ENCODE results near the gene UBQLN3.

Gene UBQLN3

GRCh38 chr11:5507177-5507932 lies 2.4 kb downstream of the UBQLN3 start:
- TF ChIP-seq, protein P1, sequence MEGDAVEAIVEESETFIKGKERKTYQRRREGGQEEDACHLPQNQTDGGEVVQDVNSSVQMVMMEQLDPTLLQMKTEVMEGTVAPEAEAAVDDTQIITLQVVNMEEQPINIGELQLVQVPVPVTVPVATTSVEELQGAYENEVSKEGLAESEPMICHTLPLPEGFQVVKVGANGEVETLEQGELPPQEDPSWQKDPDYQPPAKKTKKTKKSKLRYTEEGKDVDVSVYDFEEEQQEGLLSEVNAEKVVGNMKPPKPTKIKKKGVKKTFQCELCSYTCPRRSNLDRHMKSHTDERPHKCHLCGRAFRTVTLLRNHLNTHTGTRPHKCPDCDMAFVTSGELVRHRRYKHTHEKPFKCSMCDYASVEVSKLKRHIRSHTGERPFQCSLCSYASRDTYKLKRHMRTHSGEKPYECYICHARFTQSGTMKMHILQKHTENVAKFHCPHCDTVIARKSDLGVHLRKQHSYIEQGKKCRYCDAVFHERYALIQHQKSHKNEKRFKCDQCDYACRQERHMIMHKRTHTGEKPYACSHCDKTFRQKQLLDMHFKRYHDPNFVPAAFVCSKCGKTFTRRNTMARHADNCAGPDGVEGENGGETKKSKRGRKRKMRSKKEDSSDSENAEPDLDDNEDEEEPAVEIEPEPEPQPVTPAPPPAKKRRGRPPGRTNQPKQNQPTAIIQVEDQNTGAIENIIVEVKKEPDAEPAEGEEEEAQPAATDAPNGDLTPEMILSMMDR (IDR thresholded peaks at IDR 0.05), result no peak
- H3K27ac ChIP-seq, result no peak overlapping the region

GRCh38 chr11:5505363-5506048 lies 4.3 kb downstream of the UBQLN3 start:
- TF ChIP-seq, protein P1 (IDR thresholded peaks at IDR 0.05), result no peak
- TF ChIP-seq ZFX (IDR thresholded peaks at IDR 0.05; ENCODE audit: borderline replicate concordance), result no peak

DNA sequence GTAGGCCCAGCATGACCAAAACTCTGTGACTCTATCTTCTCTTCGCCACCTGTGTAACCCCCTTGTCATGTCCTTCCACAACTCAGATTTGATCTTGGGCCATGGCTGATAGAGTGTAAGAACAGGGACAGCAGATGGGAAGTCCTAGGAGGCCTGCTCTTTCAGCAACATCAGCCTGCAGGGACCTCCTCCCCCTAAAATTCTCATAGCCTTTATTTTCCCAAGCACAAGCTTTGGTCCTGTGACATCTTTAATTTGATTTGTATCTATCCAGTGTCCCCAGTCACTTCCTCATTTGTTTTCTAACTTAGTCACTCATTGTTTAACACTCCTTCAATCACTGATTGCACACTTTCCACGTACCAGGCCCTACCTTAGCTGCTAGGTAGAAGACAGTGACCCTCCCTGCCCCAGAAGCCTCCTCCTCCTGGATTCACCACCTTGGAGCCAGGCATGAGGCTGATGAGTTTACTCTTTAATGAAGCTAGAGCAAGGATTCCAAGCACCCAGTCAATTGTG lies 5.3 kb downstream of the UBQLN3 start:
- H3K27ac ChIP-seq, result no peak overlapping the region
- TF ChIP-seq, protein P1 (IDR thresholded peaks at IDR 0.05), result no peak
- TF ChIP-seq ZFX (IDR thresholded peaks at IDR 0.05; ENCODE audit: borderline replicate concordance), result no peak

More at GRCh38 chr11:5505363-5506048, 4.3 kb downstream of the UBQLN3 start:
- H3K27ac ChIP-seq, result no peak overlapping the region

- no peak overlapping the region for H3K27ac ChIP-seq
- TF ChIP-seq, protein P1 (IDR thresholded peaks at IDR 0.05), result no peak
- no peak for TF ChIP-seq ZFX (IDR thresholded peaks at IDR 0.05; ENCODE audit: borderline replicate concordance)
These were observed 9.4 kb downstream of the UBQLN3 start for GRCh38 chr11:5500393-5500801.

DNA sequence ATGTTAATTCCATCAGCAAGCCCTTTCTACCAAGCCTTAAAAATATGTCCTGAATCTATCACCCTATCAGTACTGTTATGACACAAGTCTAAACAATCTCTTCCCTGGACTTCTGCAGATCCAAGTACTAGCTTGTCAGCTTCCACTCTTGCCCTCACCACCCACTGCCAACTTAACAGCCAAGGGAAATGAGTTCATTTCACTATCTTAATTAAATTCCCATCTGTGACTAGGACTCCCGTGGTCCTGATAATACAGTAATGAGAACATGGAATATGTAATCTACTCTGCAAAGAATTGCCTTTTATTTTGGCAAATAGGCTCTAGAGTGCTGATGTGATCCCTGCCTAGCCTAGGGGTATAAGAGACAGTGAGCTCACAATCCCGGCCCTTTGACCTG lies 10.1 kb downstream of the UBQLN3 start:
- no peak overlapping the region for H3K27ac ChIP-seq
- TF ChIP-seq ZFX (IDR thresholded peaks at IDR 0.05; ENCODE audit: borderline replicate concordance), result no peak
- TF ChIP-seq, protein P1 (IDR thresholded peaks at IDR 0.05), result no peak

DNA sequence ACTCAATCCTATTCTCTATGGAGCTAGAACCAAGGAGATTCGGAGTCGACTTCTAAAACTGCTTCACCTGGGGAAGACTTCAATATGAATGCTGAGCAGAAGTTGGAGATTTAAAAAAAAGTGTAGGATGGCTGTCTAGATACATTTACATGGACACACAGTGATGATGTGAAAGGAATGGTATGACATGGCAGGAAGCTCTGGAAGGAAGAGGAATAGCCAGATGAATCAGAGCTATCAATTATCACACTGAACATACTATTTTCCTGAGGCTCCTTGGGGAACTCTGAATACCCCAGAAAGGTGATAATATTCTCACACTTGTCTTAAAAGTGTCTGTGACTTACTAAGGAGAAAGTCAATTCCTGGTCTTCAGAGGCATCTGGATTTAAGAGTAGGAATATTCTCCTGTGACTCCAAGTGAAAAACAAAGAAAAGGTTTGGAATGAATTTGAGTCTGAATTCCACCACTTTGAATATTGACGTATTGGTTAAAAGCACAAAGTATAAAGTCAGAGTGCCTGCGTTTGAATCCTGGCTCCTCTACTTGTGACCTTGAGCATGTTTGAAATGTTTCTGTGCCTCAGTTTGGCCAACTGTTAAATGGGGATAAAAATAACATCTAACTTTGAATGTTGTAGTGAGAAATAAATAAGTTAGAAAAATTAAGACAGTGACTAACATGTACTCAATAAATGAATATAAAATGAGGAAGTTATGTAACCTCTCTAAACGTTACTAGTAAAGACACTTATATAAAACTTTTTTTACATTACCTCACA lies 20.0 kb downstream of the UBQLN3 start:
- no peak overlapping the region for H3K27ac ChIP-seq
- TF ChIP-seq, protein P1 (IDR thresholded peaks at IDR 0.05), result no peak
- TF ChIP-seq ZFX (IDR thresholded peaks at IDR 0.05; ENCODE audit: borderline replicate concordance), result no peak
